ENCODE measurements around the gene GLS2. TPM values are rescaled to one million over a fixed set of nuclear protein-coding genes. Genes with fewer than 3 reads are reported as not detected.
A peak's percentile ranks its signal among the peaks of the same experiment; 100 is the strongest.

The GLS2 gene
- total RNA-seq, 1 experiment from 2014 or later, result 14.8 TPM

- TF ChIP-seq ZNF281 (CRISPR knock-in tag; IDR thresholded peaks at IDR 0.05) (peak; percentile 75; the same call in 1 of the 2 replicates), FOXP1 (CRISPR knock-in tag; IDR thresholded peaks at IDR 0.05; ENCODE audit: borderline replicate concordance) (peak; percentile 81; the same call in 1 of the 2 replicates), SMAD3 (CRISPR knock-in tag; IDR thresholded peaks at IDR 0.05; ENCODE audit: borderline replicate concordance) (peak; percentile 17; the same call in 1 of the 2 replicates), CTCF (IDR thresholded peaks at IDR 0.05) (no peak), ZNF232 (CRISPR knock-in tag; IDR thresholded peaks at IDR 0.05) (peak; percentile 92; the same call in 1 of the 2 replicates), GABPB1 (CRISPR knock-in tag; IDR thresholded peaks at IDR 0.05) (peak; percentile 73), ZNF532 (CRISPR knock-in tag; IDR thresholded peaks at IDR 0.05; ENCODE audit: borderline replicate concordance) (no peak), USF1 (CRISPR knock-in tag; IDR thresholded peaks at IDR 0.05) (peak; percentile 96), CREB1 (CRISPR knock-in tag; IDR thresholded peaks at IDR 0.05) (peak; percentile 92), USF2 (CRISPR knock-in tag; IDR thresholded peaks at IDR 0.05) (peak; percentile 94), ZMAT4 (CRISPR knock-in tag; IDR thresholded peaks at IDR 0.05) (no peak), TEAD4 (CRISPR knock-in tag; IDR thresholded peaks at IDR 0.05) (0 out of 2 replicates have a peak, but pooled peaks have one; percentile 33), CREM (CRISPR knock-in tag; IDR thresholded peaks at IDR 0.05) (peak; percentile 98), MLX (CRISPR knock-in tag; IDR thresholded peaks at IDR 0.05) (0 out of 2 replicates have a peak, but pooled peaks have one; percentile 24), GRHL2 (CRISPR knock-in tag; IDR thresholded peaks at IDR 0.05; ENCODE audit: insufficient replicate concordance, severe bottlenecking) (no peak), KAT7 (CRISPR knock-in tag; IDR thresholded peaks at IDR 0.05; ENCODE audit: borderline replicate concordance) (0 out of 2 replicates have a peak, but pooled peaks have one; percentile 88), SP1 (CRISPR knock-in tag; conservative IDR thresholded peaks at IDR 0.05) (peak; percentile 98), ETV6 (CRISPR knock-in tag; IDR thresholded peaks at IDR 0.05) (peak; percentile 96), JUN (CRISPR knock-in tag; IDR thresholded peaks at IDR 0.05) (no peak), HMGXB4 (CRISPR knock-in tag; IDR thresholded peaks at IDR 0.05) (peak; percentile 63), SMAD4 (CRISPR knock-in tag; IDR thresholded peaks at IDR 0.05) (no peak), TCF7 (CRISPR knock-in tag; IDR thresholded peaks at IDR 0.05; ENCODE audit: low read depth) (no peak), ATF3 (CRISPR knock-in tag; conservative IDR thresholded peaks at IDR 0.05) (no peak), JAZF1 (CRISPR knock-in tag; IDR thresholded peaks at IDR 0.05) (no peak)
Measured at GRCh38 chr12:56468216-56469006, 19.6 kb downstream of the GLS2 start, which contains the start of gene SPRYD4 (continued).
